ENCODE measurements around the gene LIN37. TPM values are rescaled to one million over a fixed set of nuclear protein-coding genes. Genes with fewer than 3 reads are reported as not detected.
"Not testable (repeated sequence)": the region's sequence is repeated elsewhere in the genome, so short reads cannot be mapped to it uniquely, and the experiment has no call there.

LIN37 gene
- total RNA-seq, 1 donor from 2014 or later: 11.4 TPM

GRCh38 chr19:35767288-35768081, 19.1 kb downstream of the LIN37 start:
- no peak overlapping the region for H3K9ac ChIP-seq
- H3K36me3 ChIP-seq: no peaks in the 10 kb centered on the region
- Mint-ChIP-seq H3K27me3 (ENCODE audit: insufficient read depth, low read depth) (peaks cover 2% of the 10 kb centered on the region), H3K27ac (peak overlapping the region; percentile 86), H3K9me3 (no peaks in the 10 kb centered on the region), H3K4me3 (no peak overlapping the region), H3K4me1 (peaks cover 10% of the 10 kb centered on the region), H3K36me3 (peaks cover 11% of the 10 kb centered on the region)
- no peaks in the 10 kb centered on the region for H3F3A ChIP-seq (ENCODE audit: low read depth)
- peaks cover 13% of the 10 kb centered on the region for H4K20me1 ChIP-seq (ENCODE audit: low read depth)
- no peak overlapping the region for H2AFZ ChIP-seq (replicated peaks)
- H3K79me2 ChIP-seq (ENCODE audit: low read depth): no peaks in the 10 kb centered on the region
- H3K4me2 ChIP-seq: no peak overlapping the region
- TF ChIP-seq EZH2phosphoT487 (IDR thresholded peaks at IDR 0.05) (no peak), EZH2 (IDR thresholded peaks at IDR 0.05) (no peak), CTCF (IDR thresholded peaks at IDR 0.05) (no peak)
- peaks cover 5% of the 10 kb centered on the region for H3K4me1 ChIP-seq
- no peak overlapping the region for H3K4me3 ChIP-seq
- H3K9me3 ChIP-seq (ENCODE audit: low read depth): no peaks in the 10 kb centered on the region
- no peaks in the 10 kb centered on the region for H3K27me3 ChIP-seq
- DNase-seq (ENCODE audit: low spot score): peak; percentile 65
- no peak overlapping the region for H3K27ac ChIP-seq

GRCh38 chr19:35768082-35768421, 19.7 kb downstream of the LIN37 start:
- Mint-ChIP-seq H3K36me3 (peaks cover 11% of the 10 kb centered on the region), H3K27me3 (ENCODE audit: insufficient read depth, low read depth) (peaks cover 2% of the 10 kb centered on the region), H3K27ac (no peak overlapping the region), H3K4me1 (peaks cover 10% of the 10 kb centered on the region), H3K4me3 (no peak overlapping the region), H3K9me3 (no peaks in the 10 kb centered on the region)
- no peak overlapping the region for H2AFZ ChIP-seq (replicated peaks)
- H3K4me1 ChIP-seq: peaks cover 5% of the 10 kb centered on the region
- no peak for TF ChIP-seq EZH2phosphoT487 (IDR thresholded peaks at IDR 0.05)
- no peak for TF ChIP-seq EZH2 (IDR thresholded peaks at IDR 0.05)
- no peak for TF ChIP-seq CTCF (IDR thresholded peaks at IDR 0.05)
- no peak overlapping the region for H3K4me3 ChIP-seq
- no peak overlapping the region for H3K4me2 ChIP-seq
- H3F3A ChIP-seq (ENCODE audit: low read depth): no peaks in the 10 kb centered on the region
- peaks cover 13% of the 10 kb centered on the region for H4K20me1 ChIP-seq (ENCODE audit: low read depth)
- peaks cover 4% of the 10 kb centered on the region for H3K27me3 ChIP-seq
- H3K27ac ChIP-seq: no peak overlapping the region
- no peak overlapping the region for H3K9ac ChIP-seq
- DNase-seq (ENCODE audit: low spot score): no peak
- no peaks in the 10 kb centered on the region for H3K9me3 ChIP-seq (ENCODE audit: low read depth)
- no peaks in the 10 kb centered on the region for H3K79me2 ChIP-seq (ENCODE audit: low read depth)
- no peaks in the 10 kb centered on the region for H3K36me3 ChIP-seq

- H3K4me2 ChIP-seq; H3K36me3 Mint-ChIP-seq; H3K9me3 Mint-ChIP-seq; H3K36me3 ChIP-seq; H3K27ac Mint-ChIP-seq; H3K9ac ChIP-seq; H3K27me3 Mint-ChIP-seq (ENCODE audit: insufficient read depth, low read depth); H3K4me3 ChIP-seq; H2AFZ ChIP-seq (replicated peaks); H3K9me3 ChIP-seq (ENCODE audit: low read depth); DNase-seq (ENCODE audit: low spot score); H3K79me2 ChIP-seq (ENCODE audit: low read depth); H3K27ac ChIP-seq; H3K4me3 Mint-ChIP-seq: not testable (repeated sequence)
- peaks cover 34% of the 10 kb centered on the region for H4K20me1 ChIP-seq (ENCODE audit: low read depth)
- H3F3A ChIP-seq (ENCODE audit: low read depth): peaks cover 21% of the 10 kb centered on the region
- H3K27me3 ChIP-seq: peaks cover 22% of the 10 kb centered on the region
- peaks cover 31% of the 10 kb centered on the region for H3K4me1 Mint-ChIP-seq
- peaks cover 25% of the 10 kb centered on the region for H3K4me1 ChIP-seq
Observed at GRCh38 chr19:35772362-35772761, 24.0 kb downstream of the LIN37 start.

GRCh38 chr19:35773020-35773806, 24.8 kb downstream of the LIN37 start:
- Mint-ChIP-seq H3K27ac (no peak overlapping the region), H3K27me3 (ENCODE audit: insufficient read depth, low read depth) (peaks cover 7% of the 10 kb centered on the region), H3K4me1 (peaks cover 27% of the 10 kb centered on the region), H3K9me3 (no peaks in the 10 kb centered on the region), H3K4me3 (no peak overlapping the region), H3K36me3 (peaks cover 8% of the 10 kb centered on the region)
- H2AFZ ChIP-seq (replicated peaks): no peak overlapping the region
- H3K9ac ChIP-seq: no peak overlapping the region
- H4K20me1 ChIP-seq (ENCODE audit: low read depth): peaks cover 31% of the 10 kb centered on the region
- no peak overlapping the region for H3K4me3 ChIP-seq
- H3K27me3 ChIP-seq: peaks cover 22% of the 10 kb centered on the region
- H3K27ac ChIP-seq: no peak overlapping the region
- no peaks in the 10 kb centered on the region for H3K9me3 ChIP-seq (ENCODE audit: low read depth)
- no peaks in the 10 kb centered on the region for H3K36me3 ChIP-seq
- no peak overlapping the region for H3K4me2 ChIP-seq
- no peak for TF ChIP-seq EZH2 (IDR thresholded peaks at IDR 0.05)
- TF ChIP-seq EZH2phosphoT487 (IDR thresholded peaks at IDR 0.05): no peak
- TF ChIP-seq CTCF (IDR thresholded peaks at IDR 0.05): no peak
- peaks cover 23% of the 10 kb centered on the region for H3K4me1 ChIP-seq
- no peaks in the 10 kb centered on the region for H3K79me2 ChIP-seq (ENCODE audit: low read depth)
- peaks cover 21% of the 10 kb centered on the region for H3F3A ChIP-seq (ENCODE audit: low read depth)
- DNase-seq (ENCODE audit: low spot score): no peak
